HCT116 (cell line): ENCODE data around the gene OR6B3. TPM values are rescaled to one million over a fixed set of nuclear protein-coding genes. Genes with fewer than 3 reads are reported as not detected.

Experiments used
- ATAC-seq: fragments of 200-7000 bp; cut with Tn5 transposase; 2 replicates; pipeline ENCODE4 v1.9.1; 2020; ENCODE audit warnings: mild to moderate bottlenecking, moderate library complexity
- BruUV-seq: library from RNA; stranded (reverse); fragments of 400-500 nt; replicated peaks from 2 replicates; lab custom pipeline; 2021; lab: Mats Ljungman, UMichigan
- CTCF ChIA-PET: fragments of 300-600 bp; sonication (Branson Sonifier 250); formaldehyde crosslinking; loops from one replicate; lab custom pipeline; 2021; ENCODE audit warnings: antibody characterized with exemption; lab: Charles Lee
- POLR2A ChIA-PET: fragments of 300-600, 350-600 bp; sonication (Branson Sonifier 250); formaldehyde crosslinking; loops from one replicate; lab custom pipeline; 2021; ENCODE audit warnings: antibody characterized with exemption; lab: Charles Lee
- RAD21 ChIA-PET, 2 experiments: fragments of 300-600 bp; sonication (Branson Sonifier 250); formaldehyde crosslinking; loops; one replicate each; lab custom pipeline; 2023; ENCODE audit warnings: low total read pairs in 2 of 2; ENCODE audit not compliant: uncharacterized antibody in 2 of 2, unreplicated experiment in 2 of 2, low non-redundant PET in 1 of 2; lab: Charles Lee
- DNase-seq: peaks from one replicate; pipeline ENCODE4 v3.0.0-alpha.2; 2010; ENCODE audit warnings: low read depth, low spot score
- H2AFZ ChIP-seq: fragments of 200-600 bp; shearing (Covaris generic), sonication (generic); 2 replicates; pipeline ENCODE4 v1.6.1; 2017; ENCODE audit warnings: low read depth, mixed run types, mixed read lengths, antibody characterized with exemption, low read length; ENCODE audit not compliant: poor library complexity, severe bottlenecking
- H3K27ac ChIP-seq: 2 replicates; pipeline ENCODE4 v1.5.1; 2012; ENCODE audit warnings: low read depth, low read length
- H3K27me3 ChIP-seq: fragments of 200-600 bp; sonication (generic); 2 replicates; pipeline ENCODE4 v1.6.1; 2016; ENCODE audit warnings: mixed run types, low read length, mixed read lengths; ENCODE audit not compliant: insufficient read depth
- H3K36me3 ChIP-seq, 2 experiments: fragments of 200-500 bp in 1 of 2; fragments of 200-600 bp in 1 of 2; sonication (Bioruptor generic) in 1 of 2; sonication (generic) in 1 of 2; 2 replicates each; pipeline versions ENCODE4 v1.5.1 to v1.6.1; 2014 to 2016; ENCODE audit warnings: low read length in 2 of 2, inconsistent platforms in 1 of 2, mixed read lengths in 1 of 2, mixed run types in 1 of 2; ENCODE audit not compliant: insufficient read depth in 2 of 2, control insufficient read depth in 1 of 2
- H3K4me1 ChIP-seq, 2 experiments: fragments of 200-600 bp in 1 of 2; sonication (generic) in 1 of 2; 2 replicates each; pipeline versions ENCODE4 v1.5.1 to v1.6.1; 2012 to 2017; ENCODE audit warnings: low read length in 2 of 2, inconsistent platforms in 1 of 2, mild to moderate bottlenecking in 1 of 2, mixed read lengths in 1 of 2, mixed run types in 1 of 2, moderate library complexity in 1 of 2; ENCODE audit not compliant: insufficient read depth in 2 of 2, control insufficient read depth in 1 of 2
- H3K4me2 ChIP-seq: fragments of 200-600 bp; sonication (generic); 2 replicates; pipeline ENCODE4 v1.6.1; 2017; ENCODE audit warnings: mixed run types, low read length, mixed read lengths
- H3K4me3 ChIP-seq, 2 experiments: fragments of 200-600 bp in 1 of 2; sonication (generic) in 1 of 2; replicated peaks in 1 of 2; 2 replicates each; pipeline ENCODE4 v1.5.1; 2011 to 2016; ENCODE audit warnings: low read length in 2 of 2, control low read depth in 1 of 2, low read depth in 1 of 2, mild to moderate bottlenecking in 1 of 2, mixed read lengths in 1 of 2, mixed run types in 1 of 2
- H3K79me2 ChIP-seq: fragments of 200-600 bp; sonication (generic); 2 replicates; pipeline ENCODE4 v1.6.1; 2017; ENCODE audit warnings: mild to moderate bottlenecking, mixed run types, low read length, moderate library complexity, mixed read lengths; ENCODE audit not compliant: insufficient read depth
- H3K9ac ChIP-seq: fragments of 200-600 bp; sonication (generic); 2 replicates; pipeline ENCODE4 v1.6.1; 2016; ENCODE audit warnings: low read length, mixed read lengths
- H3K9me2 ChIP-seq: fragments of 200-600 bp; sonication (generic), shearing (Covaris generic); 2 replicates; pipeline ENCODE4 v1.6.1; 2017; ENCODE audit warnings: mixed run types, mild to moderate bottlenecking, moderate library complexity; ENCODE audit not compliant: insufficient read depth
- H3K9me3 ChIP-seq, 2 experiments: fragments of 200-500 bp in 1 of 2; fragments of 200-600 bp in 1 of 2; sonication (Bioruptor generic) in 1 of 2; sonication (generic) in 1 of 2; 2 replicates each; pipeline ENCODE4 v1.6.1; 2014 to 2017; ENCODE audit warnings: low read length in 2 of 2, mixed read lengths in 2 of 2, inconsistent platforms in 1 of 2, low read depth in 1 of 2, mild to moderate bottlenecking in 1 of 2, mixed run types in 1 of 2, moderate library complexity in 1 of 2; ENCODE audit not compliant: control insufficient read depth in 1 of 2, insufficient read depth in 1 of 2
- H4K20me1 ChIP-seq: fragments of 200-600 bp; sonication (generic), shearing (Covaris generic); 2 replicates; pipeline ENCODE4 v1.6.1; 2017; ENCODE audit warnings: mixed run types, mild to moderate bottlenecking, moderate library complexity; ENCODE audit not compliant: insufficient read depth
- CEBPB ChIP-seq: IDR thresholded peaks from 2 replicates; pipeline ENCODE4 v1.6.1; 2012; ENCODE audit warnings: low read depth
- EGR1 ChIP-seq: IDR thresholded peaks from 2 replicates; pipeline ENCODE4 v1.6.1; 2012; ENCODE audit warnings: low read depth
- ELF1 ChIP-seq: IDR thresholded peaks from 2 replicates; pipeline ENCODE4 v1.6.1; 2012; ENCODE audit warnings: low read depth, borderline replicate concordance
- EZH2phosphoT487 ChIP-seq: fragments of 200-600 bp; IDR thresholded peaks from 2 replicates; pipeline ENCODE4 v1.6.1; 2018; ENCODE audit warnings: antibody characterized with exemption, borderline replicate concordance
- FOSL1 ChIP-seq: IDR thresholded peaks from 2 replicates; pipeline ENCODE4 v1.6.1; 2012; ENCODE audit warnings: low read depth
- JUND ChIP-seq: IDR thresholded peaks from 2 replicates; pipeline ENCODE4 v1.6.1; 2012
- POLR2AphosphoS5 ChIP-seq: IDR thresholded peaks from 2 replicates; pipeline ENCODE4 v1.6.1; 2011; ENCODE audit warnings: mild to moderate bottlenecking, low read depth, low read length, moderate library complexity
- RAD21 ChIP-seq: IDR thresholded peaks from 2 replicates; pipeline ENCODE4 v1.6.1; 2012; ENCODE audit warnings: low read depth, mild to moderate bottlenecking
- SRF ChIP-seq: IDR thresholded peaks from 2 replicates; pipeline ENCODE4 v1.6.1; 2012; ENCODE audit warnings: low read depth
- YY1 ChIP-seq: IDR thresholded peaks from 2 replicates; pipeline ENCODE4 v1.6.1; 2011; ENCODE audit warnings: low read length, low read depth, moderate library complexity, mild to moderate bottlenecking; ENCODE audit not compliant: insufficient replicate concordance; ENCODE audit errors: extremely low read depth
- ZFX ChIP-seq: fragments of 450-650 bp; IDR thresholded peaks from 2 replicates; pipeline ENCODE4 v1.6.1; 2017
- ZNF274 ChIP-seq: fragments of 200-500 bp; sonication (Bioruptor generic); IDR thresholded peaks from 2 replicates; pipeline ENCODE4 v1.6.1; 2014; ENCODE audit warnings: mild to moderate bottlenecking, low read depth, low read length, inconsistent platforms
- intact Hi-C: fragments of 100-400 bp; cut with micrococcal nuclease; formaldehyde crosslinking; loops from 2 replicates; pipeline ENCODE4 v1.10.0; 2022
- total RNA-seq: library from RNA; stranded (reverse); gene quantifications from one replicate; pipeline ENCODE4 v1.2.1, GENCODE V29; 2021; ENCODE audit not compliant: unreplicated experiment
- TF ChIP-seq, protein P1 (sequence below): IDR thresholded peaks from 2 replicates; pipeline ENCODE4 v1.6.1; 2012
- TF ChIP-seq, protein P2 (sequence below): IDR thresholded peaks from 2 replicates; pipeline ENCODE4 v1.6.1; 2011; ENCODE audit warnings: mild to moderate bottlenecking, low read length, moderate library complexity; ENCODE audit not compliant: insufficient replicate concordance; ENCODE audit errors: extremely low read depth
- TF ChIP-seq, protein P3 (sequence below): IDR thresholded peaks from 2 replicates; pipeline ENCODE4 v1.6.1; 2012

Gene OR6B3
- total RNA-seq, 1 experiment from 2014 or later, result not detected

DNA sequence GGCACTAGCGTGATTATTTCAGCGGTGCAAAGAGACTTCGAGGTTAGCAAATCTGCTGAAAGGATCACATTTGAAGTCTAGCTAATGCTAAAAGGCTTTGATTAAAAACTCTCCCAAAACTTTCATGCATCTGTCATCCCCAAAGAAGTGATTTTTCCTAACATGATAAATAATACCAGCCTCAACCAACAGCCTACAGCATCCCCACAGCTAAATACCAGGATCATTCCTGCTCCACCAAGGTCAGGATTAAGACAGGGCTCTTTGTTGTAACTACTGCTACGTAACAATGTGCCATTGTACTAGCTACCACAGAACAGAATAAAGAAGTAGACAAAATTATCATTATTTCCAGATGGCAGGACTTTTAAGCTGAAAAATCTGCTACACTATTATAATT lies 1.6 kb downstream of the OR6B3 start:
- RAD21 ChIA-PET, result no interaction called here
- no peaks in the 10 kb centered on the region for H3K79me2 ChIP-seq
- TF ChIP-seq ZNF274 (no peak), POLR2AphosphoS5 (no peak), CEBPB (no peak), YY1 (no peak), RAD21 (no peak), SRF (no peak), FOSL1 (no peak), EZH2phosphoT487 (no peak), ELF1 (no peak), ZFX (no peak), JUND (no peak), EGR1 (no peak)
- TF ChIP-seq, protein P1, sequence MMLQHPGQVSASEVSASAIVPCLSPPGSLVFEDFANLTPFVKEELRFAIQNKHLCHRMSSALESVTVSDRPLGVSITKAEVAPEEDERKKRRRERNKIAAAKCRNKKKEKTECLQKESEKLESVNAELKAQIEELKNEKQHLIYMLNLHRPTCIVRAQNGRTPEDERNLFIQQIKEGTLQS, result no peak
- TF ChIP-seq, protein P2, sequence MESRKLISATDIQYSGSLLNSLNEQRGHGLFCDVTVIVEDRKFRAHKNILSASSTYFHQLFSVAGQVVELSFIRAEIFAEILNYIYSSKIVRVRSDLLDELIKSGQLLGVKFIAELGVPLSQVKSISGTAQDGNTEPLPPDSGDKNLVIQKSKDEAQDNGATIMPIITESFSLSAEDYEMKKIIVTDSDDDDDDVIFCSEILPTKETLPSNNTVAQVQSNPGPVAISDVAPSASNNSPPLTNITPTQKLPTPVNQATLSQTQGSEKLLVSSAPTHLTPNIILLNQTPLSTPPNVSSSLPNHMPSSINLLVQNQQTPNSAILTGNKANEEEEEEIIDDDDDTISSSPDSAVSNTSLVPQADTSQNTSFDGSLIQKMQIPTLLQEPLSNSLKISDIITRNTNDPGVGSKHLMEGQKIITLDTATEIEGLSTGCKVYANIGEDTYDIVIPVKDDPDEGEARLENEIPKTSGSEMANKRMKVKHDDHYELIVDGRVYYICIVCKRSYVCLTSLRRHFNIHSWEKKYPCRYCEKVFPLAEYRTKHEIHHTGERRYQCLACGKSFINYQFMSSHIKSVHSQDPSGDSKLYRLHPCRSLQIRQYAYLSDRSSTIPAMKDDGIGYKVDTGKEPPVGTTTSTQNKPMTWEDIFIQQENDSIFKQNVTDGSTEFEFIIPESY, result no peak
- TF ChIP-seq, protein P3, sequence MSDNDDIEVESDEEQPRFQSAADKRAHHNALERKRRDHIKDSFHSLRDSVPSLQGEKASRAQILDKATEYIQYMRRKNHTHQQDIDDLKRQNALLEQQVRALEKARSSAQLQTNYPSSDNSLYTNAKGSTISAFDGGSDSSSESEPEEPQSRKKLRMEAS, result no peak
- H2AFZ ChIP-seq, result no peak overlapping the region
- no TSS peak for BruUV-seq
- CTCF ChIA-PET, result interaction anchor here (1.7 kb wide), 1 partner anchor 9 kb away, joined by 10 read pairs; no protein-coding TSS in a partner anchor
- H3K9ac ChIP-seq, result no peak overlapping the region
- no peaks in the 10 kb centered on the region for H3K9me2 ChIP-seq
- no peaks in the 10 kb centered on the region for H3K36me3 ChIP-seq
- H3K9me3 ChIP-seq, result no peaks in the 10 kb centered on the region
- POLR2A ChIA-PET, result no interaction called here
- ATAC-seq, result no peak
- no peak overlapping the region for H3K4me2 ChIP-seq
- intact Hi-C loops, result no loop called here
- no peak overlapping the region for H3K27ac ChIP-seq
- H3K4me3 ChIP-seq, result no peak overlapping the region
- peaks cover 85% of the 10 kb centered on the region for H3K27me3 ChIP-seq
- no peaks in the 10 kb centered on the region for H4K20me1 ChIP-seq
- H3K4me1 ChIP-seq, result no peaks in the 10 kb centered on the region
- DNase-seq, result no peak
